Erythroblast (primary cell): ENCODE measurements around the gene CATSPER2.
"Not testable (repeated sequence)": the region's sequence is repeated elsewhere in the genome, so short reads cannot be mapped to it uniquely, and the experiment has no call there.

ENCODE experiments used
- GATA1 ChIP-seq: IDR thresholded peaks from 2 replicates; pipeline ENCODE4 v1.6.1; 2011; ENCODE audit warnings: low read depth, mild to moderate bottlenecking, control low read depth, low read length, moderate library complexity
- POLR2A ChIP-seq: IDR thresholded peaks from 2 replicates; pipeline ENCODE4 v1.6.1; 2011; ENCODE audit warnings: mild to moderate bottlenecking, low read length

DNA sequence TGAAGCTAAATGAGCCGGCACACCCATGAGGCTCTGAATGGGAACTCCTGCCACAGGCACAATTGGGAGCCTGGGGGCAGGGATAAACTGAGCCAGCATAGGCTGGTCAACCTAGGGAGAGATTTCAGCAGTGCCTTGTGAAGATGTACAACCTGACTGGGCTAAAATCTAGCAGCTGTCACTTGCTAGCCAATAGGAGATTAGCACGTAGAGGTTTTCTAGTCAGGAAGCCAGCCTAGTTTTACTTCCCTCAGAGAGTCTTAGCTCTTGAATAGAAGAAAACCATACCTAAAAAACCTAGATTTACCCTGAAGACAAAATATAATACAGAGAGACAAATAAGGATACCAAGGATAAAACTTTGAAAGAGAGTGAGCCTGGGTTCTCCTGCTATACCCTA, 13.6 kb upstream of the CATSPER2 start:
- TF ChIP-seq POLR2A, GATA1: not testable (repeated sequence)
